ENCODE data around the gene KHDC1L.
"Not testable (repeated sequence)": the region's sequence is repeated elsewhere in the genome, so short reads cannot be mapped to it uniquely, and the experiment has no call there.

The KHDC1L gene

GRCh38 chr6:73225396-73225795 lies at the start of gene KHDC1L:
Gene KHDC1L, minus strand, starts transcription at chr6:73225496. Its CDS starts 88 bp downstream, at chr6:73225408.
- DNase-seq: no peak

- DNase-seq: not testable (repeated sequence)
Observed at GRCh38 chr6:73269296-73269695, 44.0 kb upstream of the KHDC1L start.

GRCh38 chr6:73268896-73269295 lies 43.6 kb upstream of the KHDC1L start:
- not testable (repeated sequence) for DNase-seq

- DNase-seq: no peak
Observed at GRCh38 chr6:73264446-73264845, 39.1 kb upstream of the KHDC1L start.

GRCh38 chr6:73263570-73263909 lies 38.2 kb upstream of the KHDC1L start:
- peak in 2 of 51 donors; percentile 18 to 35 for DNase-seq

GRCh38 chr6:73262671-73263569 lies 37.6 kb upstream of the KHDC1L start, which contains the start of gene KHDC1:
Gene KHDC1, minus strand, starts transcription at chr6:73263196. Its CDS starts 20,679 bp downstream, at chr6:73242517.
- peak in 45 of 51 donors; percentile 3 to 65 (median 37) for DNase-seq

GRCh38 chr6:73258721-73259120 lies 33.4 kb upstream of the KHDC1L start:
- no peak for DNase-seq

GRCh38 chr6:73254323-73254722 lies 29.0 kb upstream of the KHDC1L start:
- not testable (repeated sequence) for DNase-seq

GRCh38 chr6:73252703-73253102 lies 27.4 kb upstream of the KHDC1L start:
- no peak for DNase-seq

GRCh38 chr6:73250016-73250415 lies 24.7 kb upstream of the KHDC1L start:
- DNase-seq: no peak

GRCh38 chr6:73248192-73248903 lies 23.1 kb upstream of the KHDC1L start:
- no peak for DNase-seq

- no peak for DNase-seq
Observed at GRCh38 chr6:73242001-73242400, 16.7 kb upstream of the KHDC1L start.

GRCh38 chr6:73240730-73241129 lies 15.4 kb upstream of the KHDC1L start:
- no peak for DNase-seq

GRCh38 chr6:73236144-73236750 lies 11.0 kb upstream of the KHDC1L start:
- DNase-seq: no peak

- DNase-seq: no peak
Observed at GRCh38 chr6:73234733-73235132, 9.4 kb upstream of the KHDC1L start.

GRCh38 chr6:73233971-73234370 lies 8.7 kb upstream of the KHDC1L start:
- not testable (repeated sequence) for DNase-seq

GRCh38 chr6:73233048-73233447 lies 7.8 kb upstream of the KHDC1L start:
- no peak for DNase-seq

- DNase-seq: no peak
Observed at GRCh38 chr6:73231986-73232391, 6.7 kb upstream of the KHDC1L start.

- no peak for DNase-seq
Observed at GRCh38 chr6:73227606-73228255, 2.4 kb upstream of the KHDC1L start.

GRCh38 chr6:73216859-73217258 lies 8.4 kb downstream of the KHDC1L start:
- DNase-seq: no peak

- no peak for DNase-seq
Observed at GRCh38 chr6:73209117-73209516, 16.2 kb downstream of the KHDC1L start.

All from hypothalamus (tissue), 51 donors.